Neuronal stem cell (in vitro differentiated cells): ENCODE data around the gene FAM193A.
A peak's percentile ranks its signal among the peaks of the same experiment; 100 is the strongest.

Source experiments
- DNase-seq: peaks from one replicate; pipeline ENCODE4 v3.0.0-alpha.2; 2013; ENCODE audit warnings: low spot score
- H2AFZ ChIP-seq: one replicate; pipeline ENCODE4 v1.6.1; 2013; ENCODE audit warnings: mild to moderate bottlenecking, low read length, inconsistent platforms
- H2AK5ac ChIP-seq: 2 replicates; pipeline ENCODE4 v1.6.1; 2013; ENCODE audit warnings: low read depth, mild to moderate bottlenecking, inconsistent platforms, low read length, moderate library complexity, mixed read lengths
- H2BK120ac ChIP-seq: 2 replicates; pipeline ENCODE4 v1.6.1; 2013; ENCODE audit warnings: low read depth, mild to moderate bottlenecking, inconsistent platforms, low read length, moderate library complexity, mixed read lengths
- H2BK12ac ChIP-seq: one replicate; pipeline ENCODE4 v1.6.1; 2013; ENCODE audit warnings: low read length, inconsistent platforms
- H2BK15ac ChIP-seq: 2 replicates; pipeline ENCODE4 v1.6.1; 2013; ENCODE audit warnings: mild to moderate bottlenecking, low read length, inconsistent platforms, mixed read lengths
- H2BK5ac ChIP-seq: one replicate; pipeline ENCODE4 v1.6.1; 2013; ENCODE audit warnings: inconsistent platforms, mild to moderate bottlenecking, low read length, moderate library complexity
- H3K14ac ChIP-seq: one replicate; pipeline ENCODE4 v1.6.1; 2013; ENCODE audit warnings: low read length, inconsistent platforms
- H3K18ac ChIP-seq: 2 replicates; pipeline ENCODE4 v1.6.1; 2013; ENCODE audit warnings: low read length, inconsistent platforms
- H3K23ac ChIP-seq: 2 replicates; pipeline ENCODE4 v1.6.1; 2013; ENCODE audit warnings: low read depth, mild to moderate bottlenecking, mixed read lengths, low read length, inconsistent platforms; ENCODE audit not compliant: poor library complexity
- H3K27ac ChIP-seq: replicated peaks from 3 replicates; pipeline ENCODE4 v1.5.1; 2013; ENCODE audit warnings: low read length, inconsistent platforms
- H3K27me3 ChIP-seq, 3 experiments: 2 replicates each; pipeline ENCODE4 v1.6.1; 2013; ENCODE audit warnings: low read length in 3 of 3, mild to moderate bottlenecking in 2 of 3, inconsistent platforms in 1 of 3, low read depth in 1 of 3, mixed read lengths in 1 of 3, moderate library complexity in 1 of 3; ENCODE audit not compliant: control insufficient read depth in 3 of 3, insufficient read depth in 3 of 3
- H3K36me3 ChIP-seq, 2 donors: replicated peaks in 1 of 2; 2 replicates each; pipeline ENCODE4 v1.6.1; 2013; ENCODE audit warnings: low read length in 2 of 2; ENCODE audit not compliant: control insufficient read depth in 2 of 2, insufficient read depth in 2 of 2
- H3K4ac ChIP-seq: 2 replicates; pipeline ENCODE4 v1.6.1; 2013; ENCODE audit warnings: inconsistent platforms, mild to moderate bottlenecking, low read length, moderate library complexity
- H3K4me1 ChIP-seq, 2 donors: 1 replicate in 1 of 2; 2 replicates in 1 of 2; pipeline ENCODE4 v1.6.1; 2013; ENCODE audit warnings: low read length in 2 of 2, low read depth in 1 of 2; ENCODE audit not compliant: control insufficient read depth in 2 of 2, insufficient read depth in 1 of 2
- H3K4me2 ChIP-seq: one replicate; pipeline ENCODE4 v1.6.1; 2013; ENCODE audit warnings: mild to moderate bottlenecking, low read length, inconsistent platforms; ENCODE audit not compliant: insufficient read depth, poor library complexity, severe bottlenecking
- H3K4me3 ChIP-seq, 2 donors: 2 replicates each; pipeline ENCODE4 v1.5.1; 2013; ENCODE audit warnings: low read length in 2 of 2, mild to moderate bottlenecking in 2 of 2, inconsistent platforms in 1 of 2, moderate library complexity in 1 of 2
- H3K79me1 ChIP-seq: one replicate; pipeline ENCODE4 v1.6.1; 2013; ENCODE audit warnings: low read depth, mild to moderate bottlenecking, inconsistent platforms, low read length, moderate library complexity
- H3K9ac ChIP-seq: one replicate; pipeline ENCODE4 v1.6.1; 2013; ENCODE audit warnings: mild to moderate bottlenecking, low read depth, low read length, inconsistent platforms; ENCODE audit not compliant: poor library complexity
- H3K9me3 ChIP-seq, 2 donors: replicated peaks in 1 of 2; 2 replicates each; pipeline versions ENCODE3 to v1.6.1; 2013; ENCODE audit warnings: low read length in 2 of 2, mild to moderate bottlenecking in 2 of 2, inconsistent platforms in 1 of 2, low read depth in 1 of 2, mixed read lengths in 1 of 2, moderate library complexity in 1 of 2; ENCODE audit not compliant: control insufficient read depth in 2 of 2, insufficient read depth in 1 of 2
- H4K8ac ChIP-seq: one replicate; pipeline ENCODE4 v1.6.1; 2013; ENCODE audit warnings: low read depth, mild to moderate bottlenecking, inconsistent platforms, low read length, moderate library complexity
- H4K91ac ChIP-seq: one replicate; pipeline ENCODE4 v1.6.1; 2013; ENCODE audit warnings: low read length, low read depth, mild to moderate bottlenecking, inconsistent platforms; ENCODE audit not compliant: poor library complexity
- WGBS, 2 donors: extraction: QIAGEN DNeasy Blood & Tissue Kit; methylation state at CpG; one replicate each; pipeline ENCODE4 v1.1.7; 2013; ENCODE audit warnings: missing lambda C conversion rate in 2 of 2, mixed read lengths in 1 of 2; ENCODE audit not compliant: insufficient read length in 2 of 2, insufficient replicate concordance in 1 of 2; ENCODE audit errors: extremely low coverage in 2 of 2; 5-methylcytosine and 5-hydroxymethylcytosine counted together

The FAM193A gene

DNA sequence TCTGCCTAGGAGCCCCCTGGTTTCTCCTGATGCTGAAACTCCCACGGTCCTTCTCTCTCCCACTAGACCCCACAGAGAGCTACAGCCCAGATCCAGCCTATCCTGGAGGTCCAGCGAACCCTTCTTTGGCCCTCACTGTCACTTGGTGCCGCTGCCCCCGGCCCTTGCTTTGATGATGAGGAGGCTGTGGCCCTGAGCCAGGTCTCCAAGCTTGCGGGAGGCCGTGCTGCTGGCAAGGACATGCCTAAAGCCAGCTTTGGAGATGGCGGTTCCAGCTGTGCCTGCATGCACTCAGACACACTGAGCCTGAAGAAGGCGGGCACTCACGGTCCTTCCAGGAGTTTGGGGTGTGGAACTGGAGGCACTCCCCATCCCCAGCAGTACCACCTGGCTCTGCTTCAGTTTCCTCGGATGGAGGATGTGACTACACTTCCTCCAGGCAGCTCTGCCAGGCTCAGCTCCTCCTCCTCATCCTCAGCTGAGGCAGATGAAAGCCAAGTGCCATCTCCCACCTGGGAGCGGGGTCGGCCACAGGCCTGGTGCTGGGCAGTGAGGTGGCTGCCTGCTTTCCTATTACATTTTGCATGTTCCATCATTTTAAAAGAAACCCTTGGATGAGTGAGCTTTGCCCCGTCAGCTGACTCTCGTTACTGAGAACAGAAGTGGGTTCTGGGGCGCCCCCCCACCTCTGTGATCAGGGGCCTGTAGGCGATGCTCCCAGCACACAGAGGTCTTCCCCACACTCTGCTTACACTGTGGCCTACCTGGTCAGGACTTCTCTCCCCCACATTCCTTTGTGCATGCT is 210.6 kb downstream of the FAM193A start:
- DNase-seq, result no peak
- H3K9me3 ChIP-seq, result no peaks in the 10 kb centered on the region
- no peak overlapping the region for H3K4me2 ChIP-seq
- H3K23ac ChIP-seq, result peak overlapping the region; percentile 67
- H3K18ac ChIP-seq, result peak overlapping the region; percentile 15
- H3K36me3 ChIP-seq, result peaks cover 32 to 61% of the 10 kb centered on the region in 2 donors
- no peak overlapping the region for H3K14ac ChIP-seq
- H3K4me1 ChIP-seq, result peaks cover 0 to 8% of the 10 kb centered on the region in 2 donors
- no peak overlapping the region for H3K27ac ChIP-seq
- H2BK120ac ChIP-seq, result no peak overlapping the region
- no peaks in the 10 kb centered on the region for H3K27me3 ChIP-seq
- peak overlapping the region in 1 of 2 donors; percentile 55 for H3K4me3 ChIP-seq
- H3K9ac ChIP-seq, result peak overlapping the region; percentile 54
- no peak overlapping the region for H2AK5ac ChIP-seq
- H2BK15ac ChIP-seq, result no peak overlapping the region
- no peak overlapping the region for H2BK12ac ChIP-seq
- peaks cover 5% of the 10 kb centered on the region for H3K79me1 ChIP-seq
- no peak overlapping the region for H2AFZ ChIP-seq
- H4K91ac ChIP-seq, result no peak overlapping the region
- no peak overlapping the region for H3K4ac ChIP-seq
- no CpG with 5 or more reads among the region's 16 CpGs for WGBS, 2 donors
- no peak overlapping the region for H4K8ac ChIP-seq
- no peak overlapping the region for H2BK5ac ChIP-seq

DNA sequence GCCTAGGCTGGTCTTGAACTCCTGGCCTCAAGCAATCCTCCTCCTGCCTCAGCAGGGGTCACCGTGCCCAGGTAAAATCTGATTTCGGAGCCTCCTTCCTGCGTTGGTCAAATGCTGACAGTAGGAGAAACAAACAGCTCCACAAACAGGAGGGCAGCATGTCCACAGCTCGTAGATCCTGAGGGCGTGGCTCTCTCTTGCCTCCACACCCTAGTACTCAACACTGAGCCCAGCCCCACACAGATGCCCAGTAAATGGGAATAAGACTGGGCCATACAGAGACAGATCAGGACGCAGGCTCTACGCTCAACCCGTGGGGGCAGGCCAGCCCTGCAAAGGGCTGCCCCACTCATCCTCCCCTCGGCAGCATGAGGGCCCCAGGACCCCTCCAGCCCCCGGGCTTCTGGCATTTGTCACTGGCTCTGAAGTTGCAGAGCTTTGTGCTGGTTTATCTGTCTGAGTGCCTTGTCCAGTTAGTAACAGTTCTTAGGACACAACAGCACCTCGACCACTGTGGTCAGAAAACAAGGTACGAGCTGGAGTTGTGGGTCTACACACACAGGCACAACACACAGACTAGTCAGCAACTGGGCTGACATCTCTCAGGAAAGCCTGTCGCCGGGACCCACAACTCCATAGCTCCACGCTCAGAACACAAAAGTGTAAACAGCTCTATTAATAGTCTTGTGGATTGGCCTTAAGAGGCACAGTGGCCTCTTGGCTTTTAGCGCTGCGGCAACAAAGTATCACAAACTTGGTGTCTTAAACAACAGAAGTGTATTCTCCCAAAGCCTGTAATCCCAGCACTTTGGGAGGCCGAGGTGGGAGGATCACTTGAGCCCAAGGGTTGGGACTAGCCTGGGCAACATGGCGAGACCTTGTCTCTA is 214.5 kb downstream of the FAM193A start:
- H3K27ac ChIP-seq, result no peak overlapping the region
- H3K4ac ChIP-seq, result no peak overlapping the region
- no peak overlapping the region for H2BK5ac ChIP-seq
- DNase-seq, result no peak
- H3K4me1 ChIP-seq, result peaks cover 5 to 10% of the 10 kb centered on the region in 2 donors
- no peak overlapping the region for H3K9ac ChIP-seq
- H3K9me3 ChIP-seq, result no peaks in the 10 kb centered on the region
- no peak overlapping the region for H2BK120ac ChIP-seq
- no CpG with 5 or more reads among the region's 19 CpGs for WGBS, 2 donors
- H3K18ac ChIP-seq, result no peak overlapping the region
- no peak overlapping the region for H3K4me3 ChIP-seq
- H2AK5ac ChIP-seq, result no peak overlapping the region
- peak overlapping the region; percentile 17 for H3K23ac ChIP-seq
- no peak overlapping the region for H4K8ac ChIP-seq
- H3K27me3 ChIP-seq, result no peaks in the 10 kb centered on the region
- H2BK15ac ChIP-seq, result no peak overlapping the region
- H3K14ac ChIP-seq, result no peak overlapping the region
- H3K79me1 ChIP-seq, result peaks cover 18% of the 10 kb centered on the region
- H3K4me2 ChIP-seq, result no peak overlapping the region
- H3K36me3 ChIP-seq, result peaks cover 15 to 36% of the 10 kb centered on the region in 2 donors
- no peak overlapping the region for H2BK12ac ChIP-seq
- no peak overlapping the region for H4K91ac ChIP-seq
- H2AFZ ChIP-seq, result no peak overlapping the region

DNA sequence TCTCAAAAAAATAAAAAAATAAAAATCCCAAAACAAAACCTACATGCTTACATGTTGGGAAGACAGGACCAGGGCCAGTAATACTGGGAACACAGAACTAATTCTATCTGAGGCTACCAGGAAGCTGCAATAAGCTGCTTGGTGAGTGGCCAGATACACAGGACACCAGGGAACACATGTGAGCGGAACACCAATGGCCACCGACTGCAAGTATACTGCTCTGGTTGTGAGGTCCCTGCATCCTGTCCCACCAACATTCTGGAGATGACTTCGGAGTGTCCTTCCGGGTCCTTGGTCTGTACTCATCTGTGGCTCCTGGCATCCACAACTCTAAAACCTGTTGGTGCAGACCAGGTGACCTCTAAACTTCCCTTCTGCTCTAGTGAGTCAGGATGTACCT is 217.0 kb downstream of the FAM193A start:
- Histone ChIP-seq H3K4me1 (peaks cover 4 to 10% of the 10 kb centered on the region in 2 donors), H3K23ac (no peak overlapping the region), H4K91ac (no peak overlapping the region), H2AK5ac (no peak overlapping the region), H3K27ac (no peak overlapping the region), H3K14ac (no peak overlapping the region), H3K36me3 (peaks cover 0 to 18% of the 10 kb centered on the region in 2 donors), H3K4me3 (no peak overlapping the region), H3K4me2 (no peak overlapping the region), H2AFZ (no peak overlapping the region), H3K4ac (no peak overlapping the region), H3K27me3 (no peaks in the 10 kb centered on the region), H2BK12ac (no peak overlapping the region), H3K18ac (no peak overlapping the region), H3K79me1 (peaks cover 18% of the 10 kb centered on the region), H2BK15ac (no peak overlapping the region), H3K9me3 (no peaks in the 10 kb centered on the region), H2BK120ac (no peak overlapping the region), H3K9ac (no peak overlapping the region), H4K8ac (no peak overlapping the region), H2BK5ac (no peak overlapping the region)
- no peak for DNase-seq
- no CpG with 5 or more reads among the region's 4 CpGs for WGBS, 2 donors
